GM12878 (cell line): Measurements from ENCODE around the gene CCT6B.

Experiments used
- MXI1 ChIP-seq: fragments of 150-350 bp; IDR thresholded peaks from 2 replicates; pipeline ENCODE4 v1.6.1; 2011; ENCODE audit warnings: low read depth, mild to moderate bottlenecking, inconsistent platforms, low read length, improper control_type of control experiment
- POLR2A ChIP-seq: IDR thresholded peaks from 2 replicates; pipeline ENCODE4 v1.6.1; 2011; ENCODE audit warnings: low read depth, mild to moderate bottlenecking, low read length
- POLR2AphosphoS2 ChIP-seq: IDR thresholded peaks from 2 replicates; pipeline ENCODE4 v1.6.1; 2011; ENCODE audit warnings: low read depth, mild to moderate bottlenecking, low read length, improper control_type of control experiment, moderate library complexity
- ZSCAN29 ChIP-seq: fragments of 450-650 bp; IDR thresholded peaks from 2 replicates; pipeline ENCODE4 v1.6.1; 2017; ENCODE audit warnings: mild to moderate bottlenecking, moderate library complexity
- TF ChIP-seq, protein P1 (sequence below): IDR thresholded peaks from 2 replicates; pipeline ENCODE4 v1.6.1; 2012; ENCODE audit warnings: mild to moderate bottlenecking, low read depth, low read length
- TF ChIP-seq, protein P2 (sequence below): fragments of 450-650 bp; IDR thresholded peaks from 2 replicates; pipeline ENCODE4 v1.6.1; 2014; ENCODE audit warnings: mild to moderate bottlenecking

- TF ChIP-seq, protein P1, sequence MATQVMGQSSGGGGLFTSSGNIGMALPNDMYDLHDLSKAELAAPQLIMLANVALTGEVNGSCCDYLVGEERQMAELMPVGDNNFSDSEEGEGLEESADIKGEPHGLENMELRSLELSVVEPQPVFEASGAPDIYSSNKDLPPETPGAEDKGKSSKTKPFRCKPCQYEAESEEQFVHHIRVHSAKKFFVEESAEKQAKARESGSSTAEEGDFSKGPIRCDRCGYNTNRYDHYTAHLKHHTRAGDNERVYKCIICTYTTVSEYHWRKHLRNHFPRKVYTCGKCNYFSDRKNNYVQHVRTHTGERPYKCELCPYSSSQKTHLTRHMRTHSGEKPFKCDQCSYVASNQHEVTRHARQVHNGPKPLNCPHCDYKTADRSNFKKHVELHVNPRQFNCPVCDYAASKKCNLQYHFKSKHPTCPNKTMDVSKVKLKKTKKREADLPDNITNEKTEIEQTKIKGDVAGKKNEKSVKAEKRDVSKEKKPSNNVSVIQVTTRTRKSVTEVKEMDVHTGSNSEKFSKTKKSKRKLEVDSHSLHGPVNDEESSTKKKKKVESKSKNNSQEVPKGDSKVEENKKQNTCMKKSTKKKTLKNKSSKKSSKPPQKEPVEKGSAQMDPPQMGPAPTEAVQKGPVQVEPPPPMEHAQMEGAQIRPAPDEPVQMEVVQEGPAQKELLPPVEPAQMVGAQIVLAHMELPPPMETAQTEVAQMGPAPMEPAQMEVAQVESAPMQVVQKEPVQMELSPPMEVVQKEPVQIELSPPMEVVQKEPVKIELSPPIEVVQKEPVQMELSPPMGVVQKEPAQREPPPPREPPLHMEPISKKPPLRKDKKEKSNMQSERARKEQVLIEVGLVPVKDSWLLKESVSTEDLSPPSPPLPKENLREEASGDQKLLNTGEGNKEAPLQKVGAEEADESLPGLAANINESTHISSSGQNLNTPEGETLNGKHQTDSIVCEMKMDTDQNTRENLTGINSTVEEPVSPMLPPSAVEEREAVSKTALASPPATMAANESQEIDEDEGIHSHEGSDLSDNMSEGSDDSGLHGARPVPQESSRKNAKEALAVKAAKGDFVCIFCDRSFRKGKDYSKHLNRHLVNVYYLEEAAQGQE, result no peak
- TF ChIP-seq POLR2AphosphoS2, result no peak
- no peak for TF ChIP-seq MXI1
- TF ChIP-seq POLR2A, result no peak
- TF ChIP-seq, protein P2, sequence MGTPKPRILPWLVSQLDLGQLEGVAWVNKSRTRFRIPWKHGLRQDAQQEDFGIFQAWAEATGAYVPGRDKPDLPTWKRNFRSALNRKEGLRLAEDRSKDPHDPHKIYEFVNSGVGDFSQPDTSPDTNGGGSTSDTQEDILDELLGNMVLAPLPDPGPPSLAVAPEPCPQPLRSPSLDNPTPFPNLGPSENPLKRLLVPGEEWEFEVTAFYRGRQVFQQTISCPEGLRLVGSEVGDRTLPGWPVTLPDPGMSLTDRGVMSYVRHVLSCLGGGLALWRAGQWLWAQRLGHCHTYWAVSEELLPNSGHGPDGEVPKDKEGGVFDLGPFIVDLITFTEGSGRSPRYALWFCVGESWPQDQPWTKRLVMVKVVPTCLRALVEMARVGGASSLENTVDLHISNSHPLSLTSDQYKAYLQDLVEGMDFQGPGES, result no peak
- TF ChIP-seq ZSCAN29, result no peak
Measured at GRCh38 chr17:34981538-34982241, 20.4 kb upstream of the CCT6B start.
